HG02970 (cell line): ENCODE data around the gene ANO1.
"Not testable (repeated sequence)": the region's sequence is repeated elsewhere in the genome, so short reads cannot be mapped to it uniquely, and the experiment has no call there.

Experiments used
- ATAC-seq: cut with Tn5 transposase; IDR thresholded peaks from one replicate; pipeline ENCODE4 v1.9.1; 2021; ENCODE audit warnings: mild to moderate bottlenecking, moderate library complexity, moderate number of reproducible peaks; ENCODE audit not compliant: unreplicated experiment, low FRiP score

Gene ANO1

DNA sequence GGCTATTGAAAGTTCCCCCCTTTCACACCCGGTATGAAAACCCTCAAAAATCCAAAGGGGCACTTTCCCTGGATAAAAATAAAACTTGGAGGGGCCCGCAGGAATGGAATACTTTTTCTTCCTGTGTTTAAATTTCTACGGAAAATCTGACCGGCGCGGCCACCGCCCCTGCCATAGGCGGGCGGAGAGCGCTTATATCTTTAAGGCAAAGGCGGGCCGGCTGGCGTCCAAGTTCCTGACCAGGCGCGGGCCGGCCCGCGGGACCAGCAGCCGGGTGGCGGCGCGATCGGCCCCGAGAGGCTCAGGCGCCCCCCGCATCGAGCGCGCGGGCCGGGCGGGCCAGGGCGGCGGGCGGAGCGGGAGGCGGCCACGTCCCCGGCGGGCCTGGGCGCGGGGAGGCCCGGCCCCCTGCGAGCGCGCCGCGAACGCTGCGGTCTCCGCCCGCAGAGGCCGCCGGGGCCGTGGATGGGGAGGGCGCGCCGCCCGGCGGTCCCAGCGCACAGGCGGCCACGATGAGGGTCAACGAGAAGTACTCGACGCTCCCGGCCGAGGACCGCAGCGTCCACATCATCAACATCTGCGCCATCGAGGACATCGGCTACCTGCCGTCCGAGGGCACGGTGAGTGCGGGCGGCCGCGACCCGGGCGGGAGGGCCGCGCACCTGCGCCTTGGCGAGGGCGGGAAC is at the start of gene ANO1:
Gene ANO1, plus strand, starts transcription at position 223 of the 686 bp plus-strand sequence. Its CDS starts 290 bp downstream, at position 513.
- no peak for ATAC-seq

DNA sequence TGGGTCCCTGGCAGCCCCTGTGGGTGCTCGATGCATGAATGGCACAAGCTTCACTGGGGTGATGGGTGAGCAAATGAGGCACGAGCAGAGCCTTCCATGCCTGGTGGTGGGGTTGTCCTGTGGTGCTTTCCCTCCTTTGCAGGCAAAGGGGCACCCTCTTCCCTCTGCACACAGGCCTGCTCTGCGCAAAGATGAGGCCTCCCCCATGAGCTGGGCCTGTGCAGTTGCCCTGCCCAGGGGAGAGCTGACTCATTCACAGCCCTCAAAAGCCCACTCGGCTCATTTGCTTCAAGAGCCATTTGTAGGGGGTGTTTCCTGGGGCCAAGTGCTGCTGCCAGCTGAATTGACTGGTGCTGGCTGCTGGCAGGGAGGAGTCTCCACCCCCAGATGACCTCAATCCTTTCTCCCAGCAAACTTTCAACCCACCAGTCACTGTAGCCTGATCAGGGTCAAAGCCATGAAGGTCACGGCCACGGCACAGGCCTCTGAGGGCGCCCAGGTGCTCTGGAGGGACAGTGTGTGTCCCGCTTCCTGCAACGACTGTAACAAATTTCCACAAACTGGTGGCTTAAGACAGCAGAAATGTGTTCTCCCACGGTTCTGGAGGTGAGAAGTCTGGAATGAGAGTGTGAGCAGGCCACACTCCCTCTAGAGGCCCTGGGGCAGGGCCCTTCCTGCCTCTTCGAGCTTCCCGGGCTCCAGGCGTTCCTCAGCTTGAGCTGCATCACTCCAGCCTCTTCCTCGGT is 48.8 kb upstream of the ANO1 start:
- ATAC-seq = no peak

DNA sequence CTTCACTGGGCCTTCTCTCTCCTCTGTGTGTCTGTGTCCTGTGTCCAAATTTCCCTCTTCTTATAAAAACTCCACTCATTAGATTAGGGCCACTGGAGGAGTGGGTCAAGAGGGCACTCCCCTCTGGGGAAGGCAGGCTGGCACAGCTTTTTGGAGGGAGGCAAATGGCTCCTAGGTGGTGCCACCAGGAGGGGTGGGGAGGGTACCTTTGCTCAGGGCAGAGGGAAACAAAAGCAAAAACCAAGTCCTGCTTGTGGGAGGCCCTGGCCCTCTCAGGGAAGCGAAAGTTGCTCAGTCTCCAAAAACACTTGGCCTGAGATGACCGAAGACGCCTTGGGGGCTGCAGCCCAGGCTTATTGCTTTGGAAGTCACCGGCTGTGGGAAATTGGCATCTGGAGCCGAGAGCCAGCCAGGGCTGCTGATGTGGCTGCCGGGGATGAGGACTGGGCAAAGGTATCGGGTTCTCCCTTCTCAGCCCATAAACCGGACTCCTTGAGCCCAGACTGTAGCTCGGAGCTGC is 48.2 kb upstream of the ANO1 start:
- ATAC-seq = no peak

DNA sequence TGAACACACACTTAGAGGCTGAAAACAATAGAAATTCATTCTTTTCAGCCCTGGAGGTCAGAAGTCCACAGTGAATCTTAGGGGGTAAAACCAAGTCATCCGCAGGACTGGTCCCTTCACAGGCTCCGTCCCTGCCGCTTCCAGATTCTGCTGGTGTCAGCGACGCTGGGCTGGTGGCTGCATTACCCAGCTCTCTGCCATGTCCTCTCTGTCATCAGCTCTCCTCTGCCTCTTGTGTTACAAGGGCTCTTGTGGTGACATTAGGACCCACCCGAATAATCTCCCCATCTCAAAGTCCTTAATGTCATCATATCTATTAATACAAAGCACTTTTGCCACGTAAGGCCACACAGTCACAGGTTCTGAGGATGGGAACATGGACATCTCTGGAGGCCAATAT is 47.7 kb upstream of the ANO1 start:
- no peak for ATAC-seq

DNA sequence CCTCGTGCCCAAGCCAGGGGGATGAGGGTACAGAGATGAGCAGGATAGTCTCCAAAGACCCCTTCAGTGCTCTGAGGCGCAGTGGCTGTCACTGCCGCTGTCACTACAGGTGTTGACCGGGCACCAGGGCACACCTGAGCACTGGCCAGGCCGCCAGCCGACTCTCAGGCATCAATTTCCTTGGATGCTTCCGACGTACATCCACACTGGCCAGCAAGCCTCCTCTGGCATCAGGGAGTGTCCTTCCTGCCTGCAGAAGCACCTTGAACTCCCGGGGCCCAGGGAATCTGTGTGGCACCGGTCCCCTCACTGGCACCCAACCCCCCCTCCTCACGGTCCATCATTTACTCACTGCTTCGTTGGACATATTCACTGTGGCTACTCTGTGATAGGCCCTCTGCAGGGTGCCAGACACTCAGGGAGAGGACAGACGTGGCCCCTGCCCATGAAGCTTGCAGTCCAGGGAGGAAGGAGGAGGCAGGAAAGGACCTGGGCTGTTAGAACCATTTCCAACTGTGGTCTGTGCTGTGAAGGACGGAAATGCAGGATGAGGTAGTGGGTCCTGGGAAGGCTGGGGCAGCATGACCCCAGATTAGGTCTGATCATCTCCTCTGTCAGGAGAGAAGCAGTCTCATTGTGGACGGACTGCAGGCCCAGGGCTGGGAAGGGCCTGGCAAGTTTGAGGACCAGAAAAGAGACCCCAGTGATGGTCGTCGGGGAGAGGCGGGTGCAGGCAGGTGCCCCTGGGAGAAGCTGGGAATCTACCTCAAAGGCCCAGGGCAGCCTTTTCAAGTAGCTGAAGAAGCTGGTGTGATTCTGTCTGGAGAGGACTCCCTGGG is 46.3 kb upstream of the ANO1 start:
- no peak for ATAC-seq

DNA sequence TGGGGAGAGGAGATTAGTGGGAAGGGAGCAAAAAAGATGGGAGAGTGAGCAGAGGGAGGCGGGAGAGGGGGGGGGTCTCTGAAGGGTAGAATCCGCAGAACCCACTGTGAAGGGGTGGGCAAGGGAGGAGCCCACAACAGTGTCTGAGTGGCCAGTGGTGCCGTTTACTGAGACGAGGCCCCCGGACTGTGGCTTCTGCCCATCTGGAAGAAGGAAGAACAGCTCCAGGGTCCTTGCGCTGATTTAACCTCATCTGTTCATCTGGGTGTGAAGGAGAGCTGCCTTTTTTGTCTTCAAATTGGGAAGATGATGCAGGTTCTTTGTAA is 45.7 kb upstream of the ANO1 start:
- ATAC-seq = no peak

DNA sequence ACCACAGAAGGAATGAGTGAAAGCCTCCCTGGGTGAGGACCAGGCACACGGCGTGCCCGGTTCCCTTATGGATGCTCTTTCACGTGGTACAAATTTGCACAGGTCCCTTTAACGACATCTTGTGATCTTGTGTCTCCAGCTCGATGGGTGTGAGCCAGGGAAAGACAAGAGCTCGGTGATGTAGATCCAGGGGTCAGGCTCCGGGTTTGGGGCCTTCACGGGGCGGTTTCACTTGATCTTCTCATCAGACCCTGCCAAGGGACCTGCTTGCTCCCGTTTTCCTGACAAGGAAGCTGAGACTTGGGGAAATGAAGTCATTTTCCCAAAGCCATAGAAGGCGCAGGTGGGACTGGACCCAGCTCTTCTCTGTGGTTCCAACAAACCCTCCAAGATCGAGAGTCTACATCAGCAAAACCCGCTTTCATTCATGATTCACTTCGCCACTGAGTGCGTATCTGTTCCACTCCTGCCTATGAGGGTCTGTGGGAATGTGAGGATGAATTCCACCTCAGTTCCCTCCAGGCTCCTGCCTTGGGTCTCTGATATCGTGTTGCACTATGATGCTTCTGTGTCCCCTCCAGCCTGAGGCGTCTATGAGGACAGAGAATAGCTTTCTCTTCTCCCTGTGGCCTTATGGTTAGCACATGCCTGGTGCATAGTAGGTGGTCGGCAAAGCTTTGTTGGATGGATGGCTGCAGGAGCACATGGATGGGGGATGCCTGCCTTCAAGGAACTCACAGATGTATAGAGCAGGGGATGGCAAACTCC is 45.0 kb upstream of the ANO1 start:
- no peak for ATAC-seq

DNA sequence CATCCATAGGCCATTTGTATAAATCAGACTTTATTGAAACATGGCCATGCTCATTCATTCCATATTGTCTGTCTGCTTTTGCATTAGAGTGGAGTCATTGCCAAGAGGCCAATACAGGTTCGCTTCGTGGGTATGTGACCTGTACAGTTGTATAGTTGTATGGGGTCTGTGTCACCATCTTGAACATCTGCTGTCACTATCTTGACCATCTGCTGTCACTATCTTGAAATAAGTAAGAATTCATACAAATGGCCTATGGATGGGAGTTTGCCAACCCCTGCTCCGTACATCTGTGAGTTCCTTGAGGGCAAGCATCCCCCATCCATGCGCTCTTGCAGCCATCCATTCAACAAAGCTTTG is 44.4 kb upstream of the ANO1 start:
- ATAC-seq = no peak

DNA sequence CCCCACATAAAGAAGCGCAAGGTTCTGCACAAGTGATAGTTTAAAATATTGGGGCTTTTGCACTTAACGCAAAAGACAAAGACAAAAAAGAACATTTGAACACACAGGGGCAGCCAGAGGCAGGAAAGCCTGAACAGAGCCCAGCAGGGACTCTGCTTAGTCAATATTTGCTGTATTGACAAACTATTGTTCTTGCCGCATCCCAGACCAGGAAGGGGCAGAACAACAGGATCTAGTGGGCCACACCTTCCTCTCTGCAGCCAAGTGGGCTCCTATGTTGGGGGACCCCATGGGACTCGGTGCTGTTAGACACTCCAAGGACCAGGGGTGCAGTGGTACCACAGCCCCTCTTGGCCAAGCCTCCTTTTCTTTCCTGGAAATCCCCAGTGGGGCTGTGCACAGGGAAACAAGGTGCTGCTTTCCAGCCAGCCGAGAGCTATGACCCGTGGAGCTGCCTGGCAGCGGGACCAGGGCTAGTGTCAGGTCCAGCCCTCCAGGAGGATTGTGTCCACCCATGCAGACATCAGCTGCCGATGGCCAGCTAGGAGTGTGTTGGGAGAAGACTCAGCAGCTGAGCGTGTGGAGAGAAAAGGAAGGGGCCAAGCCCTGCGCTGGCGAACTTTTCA is 43.3 kb upstream of the ANO1 start:
- no peak for ATAC-seq

DNA sequence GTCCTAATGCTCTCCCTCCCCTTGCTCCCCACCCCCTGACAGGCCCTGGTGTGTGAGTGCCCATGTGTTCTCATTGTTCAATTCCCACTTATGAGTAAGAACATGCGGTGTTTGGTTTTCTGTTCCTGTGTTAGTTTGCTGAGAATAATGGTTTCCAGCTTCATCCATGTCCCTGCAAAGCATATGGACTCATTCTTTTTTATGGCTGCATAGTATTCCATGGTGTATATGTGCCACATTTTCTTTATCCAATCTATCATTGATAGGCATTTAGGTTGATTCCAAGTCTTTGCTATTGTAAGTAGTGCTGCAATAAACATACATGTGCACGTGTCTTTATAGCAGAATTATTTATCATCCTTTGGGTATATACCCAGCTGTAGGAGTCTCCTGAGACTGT is 42.5 kb upstream of the ANO1 start:
- not testable (repeated sequence) for ATAC-seq

DNA sequence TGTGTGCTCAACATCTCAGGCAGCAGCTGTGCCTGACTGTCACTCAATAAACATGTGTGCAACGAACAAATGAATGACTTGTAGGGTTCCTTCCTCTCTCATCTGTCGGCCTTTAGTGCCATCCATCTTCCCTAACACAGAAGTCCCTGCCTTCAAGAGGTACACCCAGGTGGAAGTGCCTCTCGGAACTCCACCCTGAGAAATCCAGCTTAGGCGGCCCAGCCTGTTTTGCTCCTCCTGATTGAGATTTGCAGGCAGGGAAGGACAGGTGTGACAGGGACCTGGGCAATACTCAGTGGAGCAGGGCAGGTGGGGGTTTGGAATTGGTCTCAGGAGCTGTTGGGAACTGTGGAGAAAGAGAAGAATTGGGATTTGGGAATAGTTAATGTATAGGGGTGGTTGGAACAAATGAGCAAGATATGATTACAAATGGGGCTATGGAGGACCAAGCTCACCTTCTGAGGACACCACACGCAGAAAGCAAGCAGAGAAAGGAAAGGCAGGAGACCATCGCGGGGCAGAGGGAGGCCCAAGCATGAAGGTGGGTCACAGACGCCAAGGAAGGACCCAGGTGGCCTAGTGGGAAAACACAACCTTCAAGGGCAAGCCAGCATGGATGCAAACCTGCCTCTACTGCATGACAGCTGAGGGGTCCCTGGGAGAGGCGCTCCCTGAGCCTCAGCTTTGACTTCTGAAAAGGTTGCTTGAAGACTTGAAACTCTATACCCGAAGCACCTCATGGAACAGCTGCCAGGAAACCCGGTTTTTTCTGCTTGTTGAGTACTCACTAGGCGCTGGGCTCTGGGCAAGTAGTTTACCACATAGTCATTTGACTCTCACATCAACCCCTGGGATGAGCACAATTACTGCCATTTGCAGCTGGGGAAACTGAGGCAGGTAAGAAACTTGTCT is 40.9 kb upstream of the ANO1 start:
- no peak for ATAC-seq

DNA sequence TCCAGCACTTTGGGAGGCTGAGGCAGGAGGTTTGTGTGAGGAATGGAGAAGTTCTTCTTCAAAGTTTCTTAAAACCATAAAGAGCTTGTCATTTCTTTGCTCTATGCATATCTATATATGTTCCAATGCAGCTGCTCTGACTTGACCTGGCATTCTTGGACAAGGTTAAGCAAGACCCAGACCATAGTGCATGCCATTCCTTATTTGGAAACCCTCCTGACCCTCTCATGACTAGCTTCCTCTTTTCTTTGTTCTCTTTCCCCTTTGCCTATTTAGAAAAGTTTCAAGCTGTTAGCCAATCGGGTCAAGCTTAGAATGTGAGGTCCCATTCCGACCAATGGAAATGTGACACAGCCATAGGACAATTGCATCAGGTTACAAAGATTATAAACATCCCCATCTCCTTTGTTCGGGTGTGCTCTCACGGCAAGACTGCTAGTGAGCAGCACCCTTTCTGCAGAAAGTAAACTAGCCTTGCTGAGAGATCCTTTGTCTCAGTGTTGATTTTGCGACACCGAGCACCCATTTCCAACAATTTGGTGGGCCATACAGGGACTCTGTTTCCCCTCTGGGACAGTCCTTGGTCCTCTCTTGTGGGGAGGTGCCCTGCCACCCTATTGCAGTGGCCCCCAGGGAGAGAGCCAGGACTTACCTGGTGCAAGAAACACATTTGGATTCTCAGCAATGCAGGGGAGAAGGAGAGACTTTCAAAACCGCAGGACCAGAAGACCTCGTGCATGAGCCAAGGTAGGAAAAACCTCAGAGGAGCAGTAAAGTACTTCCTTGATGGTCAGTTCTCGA is 39.9 kb upstream of the ANO1 start:
- no peak for ATAC-seq

DNA sequence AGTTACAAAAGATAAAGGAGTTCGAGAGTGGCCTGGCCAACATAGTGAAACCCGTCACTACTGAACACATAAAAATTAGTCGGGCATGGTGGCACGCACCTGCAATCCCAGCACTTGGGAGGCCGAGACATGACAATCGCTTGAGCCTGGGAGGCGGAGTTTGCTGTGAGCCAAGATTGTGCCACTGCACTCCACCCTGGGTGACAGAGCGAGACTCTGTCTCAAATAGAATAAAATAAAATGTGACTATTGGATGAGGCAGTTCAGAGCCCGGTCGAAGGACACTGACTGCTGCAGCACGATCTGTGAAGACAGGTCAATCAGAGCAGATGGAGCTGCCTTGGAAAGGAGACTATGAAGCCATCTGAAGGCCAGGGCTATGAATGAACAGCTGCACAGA is 37.7 kb upstream of the ANO1 start:
- ATAC-seq = no peak

DNA sequence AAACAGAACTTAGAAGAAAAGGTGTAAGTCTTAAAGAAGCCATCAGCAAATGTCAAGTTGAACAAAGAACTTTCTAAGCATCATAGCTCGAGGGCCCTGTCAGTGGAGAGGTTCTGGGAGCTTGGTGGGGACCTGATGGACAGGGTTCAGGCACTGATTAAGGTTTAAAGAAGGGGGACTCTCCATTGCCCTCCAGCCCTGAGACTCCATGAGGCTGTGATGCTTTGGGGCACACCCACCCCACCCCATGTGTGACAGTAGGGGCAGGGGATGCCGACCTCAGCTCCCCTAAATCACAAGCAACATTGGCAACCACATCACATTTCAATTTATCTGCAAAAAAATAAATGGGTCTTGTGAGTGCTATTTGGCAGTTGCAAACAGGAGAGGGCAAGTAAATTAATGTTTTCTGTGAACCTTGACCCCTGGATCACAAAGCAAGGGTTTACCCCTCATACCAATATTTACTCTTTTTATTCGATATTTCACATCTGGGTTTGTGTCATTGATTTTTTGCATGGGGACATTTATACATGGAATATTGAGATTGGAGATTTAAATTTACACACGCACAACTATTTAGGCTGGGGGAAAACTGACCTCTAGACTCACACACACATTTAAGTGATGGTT is 37.1 kb upstream of the ANO1 start:
- no peak for ATAC-seq

DNA sequence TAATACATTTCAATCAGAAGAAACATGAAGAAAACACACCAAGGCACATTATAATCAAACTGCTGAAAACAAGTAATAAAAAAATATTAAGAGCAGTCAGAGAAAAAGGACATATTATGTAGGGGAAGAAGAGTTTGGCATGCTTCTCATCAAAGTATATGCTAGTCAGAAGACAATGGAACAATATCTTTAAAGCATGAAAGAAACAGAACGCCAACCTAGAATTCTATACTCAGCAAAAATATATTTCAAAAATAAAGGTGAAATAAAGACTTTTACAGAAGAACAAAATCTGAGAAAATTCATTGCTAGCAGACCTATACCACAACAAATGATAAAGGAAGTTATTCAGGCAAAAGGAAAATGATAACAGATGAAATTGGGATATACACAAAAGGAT is 34.6 kb upstream of the ANO1 start:
- no peak for ATAC-seq

DNA sequence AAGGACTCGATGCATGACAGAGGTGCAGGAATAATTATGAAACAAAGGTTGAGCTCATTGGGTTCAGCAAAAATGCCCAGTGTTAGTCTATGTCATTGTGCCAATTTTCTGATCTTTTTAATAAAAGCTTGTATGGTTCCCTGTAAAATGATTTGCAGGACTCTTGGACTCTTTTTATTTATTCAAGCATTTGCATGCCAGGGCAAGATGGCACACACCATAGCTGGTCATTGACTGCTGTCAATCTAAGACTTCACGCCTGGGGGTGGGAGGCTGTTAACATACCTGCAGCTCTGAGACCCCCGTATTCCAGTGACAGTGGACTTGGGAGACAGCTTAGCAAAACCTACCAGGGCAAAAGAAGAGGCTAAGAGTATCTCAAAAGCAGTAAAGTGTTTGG is 32.0 kb upstream of the ANO1 start:
- ATAC-seq = no peak

DNA sequence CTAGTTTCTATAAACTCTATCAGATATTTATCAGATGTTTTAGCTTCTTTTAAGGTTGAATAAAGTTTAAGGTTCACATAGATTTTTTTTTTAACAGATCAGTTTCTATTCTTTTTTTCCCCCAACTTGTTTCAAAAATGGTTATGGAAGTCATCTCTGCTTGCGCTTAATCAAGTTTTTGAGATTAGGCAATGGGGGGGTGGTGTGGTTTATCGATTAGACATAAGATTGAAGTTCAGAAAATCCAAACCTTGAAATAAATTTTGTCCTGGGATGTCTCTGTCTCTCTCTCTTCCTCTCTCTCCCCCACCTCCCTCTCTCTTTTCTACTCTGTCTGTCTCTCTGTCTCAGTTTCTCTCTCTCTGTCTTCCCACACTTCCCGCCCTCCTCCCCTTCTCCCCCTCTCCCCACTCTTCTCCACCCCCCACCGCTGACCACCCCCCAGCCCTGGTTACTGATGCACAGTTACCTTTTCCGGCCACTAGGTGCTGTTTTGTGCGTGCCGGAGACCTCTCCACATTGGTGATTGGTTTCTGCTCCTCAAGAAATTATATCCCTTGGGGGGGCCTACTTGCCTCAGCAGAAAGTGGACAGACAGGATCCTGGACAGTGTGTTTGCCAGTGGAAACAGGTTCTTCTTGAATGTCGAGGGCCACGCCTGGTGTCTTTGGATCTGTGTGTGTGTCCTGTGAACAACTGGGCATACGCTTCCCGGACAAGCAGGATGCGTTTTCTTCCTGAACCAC is 29.7 kb upstream of the ANO1 start:
- ATAC-seq = no peak
